HepG2 (cell line): Measurements from ENCODE around the gene RPSA. TPM values are rescaled to one million over a fixed set of nuclear protein-coding genes. Genes with fewer than 3 reads are reported as not detected.

Experiments used
- ATF1 ChIP-seq: IDR thresholded peaks from 2 replicates; pipeline ENCODE4 v1.6.1; 2016; ENCODE audit warnings: mild to moderate bottlenecking, control low read depth
- BATF2 ChIP-seq: sonication (generic); formaldehyde crosslinking; IDR thresholded peaks from 2 replicates; pipeline ENCODE4 v1.8.0; 2022; ENCODE audit warnings: mild to moderate bottlenecking, missing genetic modification reagents, moderate library complexity
- CBFB ChIP-seq: sonication (generic); formaldehyde crosslinking; IDR thresholded peaks from 2 replicates; pipeline ENCODE4 v1.4.0; 2020; ENCODE audit warnings: missing genetic modification reagents
- HNRNPL ChIP-seq: fragments of 200-400 bp; formaldehyde crosslinking; IDR thresholded peaks from 2 replicates; pipeline ENCODE4 v1.6.1; 2017; ENCODE audit warnings: mild to moderate bottlenecking, low read depth, low read length
- NFRKB ChIP-seq: fragments of 450-650 bp; IDR thresholded peaks from 2 replicates; pipeline ENCODE4 v1.6.1; 2017
- PHF8 ChIP-seq: sonication (generic); formaldehyde crosslinking; IDR thresholded peaks from 2 replicates; pipeline ENCODE4 v1.5.0; 2020; ENCODE audit warnings: missing genetic modification reagents
- UBTF ChIP-seq: sonication (generic); formaldehyde crosslinking; IDR thresholded peaks from 2 replicates; pipeline ENCODE4 v1.4.0; 2020; ENCODE audit warnings: mild to moderate bottlenecking, missing genetic modification reagents
- USF2 ChIP-seq, 2 experiments: sonication (generic) in 1 of 2; formaldehyde crosslinking in 1 of 2; IDR thresholded peaks; 2 replicates each; pipeline versions ENCODE4 v1.5.1 to v1.6.1; 2011 to 2020; ENCODE audit warnings: borderline replicate concordance in 1 of 2, low read depth in 1 of 2, low read length in 1 of 2, mild to moderate bottlenecking in 1 of 2, missing genetic modification reagents in 1 of 2, moderate library complexity in 1 of 2
- ZNF124 ChIP-seq: sonication (generic); formaldehyde crosslinking; IDR thresholded peaks from 2 replicates; pipeline ENCODE4 v1.4.0; 2020; ENCODE audit warnings: missing genetic modification reagents
- ZNF709 ChIP-seq: sonication (generic); formaldehyde crosslinking; IDR thresholded peaks from 2 replicates; pipeline ENCODE4 v1.5.0; 2020; ENCODE audit warnings: mild to moderate bottlenecking, missing genetic modification reagents
- polyA plus RNA-seq, 8 experiments: library from polyadenylated mRNA; depleted of rRNA in 3 of 8; stranded (reverse) in 7 of 8; unstranded in 1 of 8; fragments of >200 nt; fragmentation: Illumina TruSeq in 4 of 8; extraction: Trizol in 4 of 8; gene quantifications; 2 replicates each; pipeline versions ENCODE4 v1.2.1 to v1.2.3, GENCODE V29; 2011 to 2016; ENCODE audit warnings: low read depth in 4 of 8, missing spikeins in 1 of 8, mixed read lengths in 1 of 8; ENCODE audit not compliant: insufficient read depth in 1 of 8
- total RNA-seq, 5 experiments: library from RNA; depleted of rRNA; stranded (reverse); fragments of >200 nt; fragmentation: Illumina TruSeq; extraction: Trizol; gene quantifications; 2 replicates each; pipeline ENCODE4 v1.2.3, GENCODE V29; 2016; ENCODE audit warnings: low read depth in 1 of 5
- TF ChIP-seq, protein P1 (sequence below), 2 experiments: sonication (generic) in 1 of 2; formaldehyde crosslinking in 1 of 2; IDR thresholded peaks; 2 replicates each; pipeline versions ENCODE4 v1.4.0 to v1.6.1; 2018 to 2020; ENCODE audit warnings: missing genetic modification reagents in 2 of 2, borderline replicate concordance in 1 of 2, low read depth in 1 of 2, mild to moderate bottlenecking in 1 of 2, missing biosample characterization in 1 of 2
- TF ChIP-seq, protein P2 (sequence below): sonication (generic); formaldehyde crosslinking; conservative IDR thresholded peaks from 2 replicates; pipeline ENCODE4 v1.5.0; 2020; ENCODE audit warnings: missing genetic modification reagents
- TF ChIP-seq, protein P3 (sequence below): sonication (generic); formaldehyde crosslinking; IDR thresholded peaks from 2 replicates; pipeline ENCODE4 v1.5.1; 2020; ENCODE audit warnings: mild to moderate bottlenecking, missing genetic modification reagents, moderate library complexity

Gene RPSA
- total and polyA plus RNA-seq, 2 of the 13 experiments (the other 11 are each of a cell fraction or from before 2014, with no cell fraction given): 1,683 to 3,226 TPM

DNA sequence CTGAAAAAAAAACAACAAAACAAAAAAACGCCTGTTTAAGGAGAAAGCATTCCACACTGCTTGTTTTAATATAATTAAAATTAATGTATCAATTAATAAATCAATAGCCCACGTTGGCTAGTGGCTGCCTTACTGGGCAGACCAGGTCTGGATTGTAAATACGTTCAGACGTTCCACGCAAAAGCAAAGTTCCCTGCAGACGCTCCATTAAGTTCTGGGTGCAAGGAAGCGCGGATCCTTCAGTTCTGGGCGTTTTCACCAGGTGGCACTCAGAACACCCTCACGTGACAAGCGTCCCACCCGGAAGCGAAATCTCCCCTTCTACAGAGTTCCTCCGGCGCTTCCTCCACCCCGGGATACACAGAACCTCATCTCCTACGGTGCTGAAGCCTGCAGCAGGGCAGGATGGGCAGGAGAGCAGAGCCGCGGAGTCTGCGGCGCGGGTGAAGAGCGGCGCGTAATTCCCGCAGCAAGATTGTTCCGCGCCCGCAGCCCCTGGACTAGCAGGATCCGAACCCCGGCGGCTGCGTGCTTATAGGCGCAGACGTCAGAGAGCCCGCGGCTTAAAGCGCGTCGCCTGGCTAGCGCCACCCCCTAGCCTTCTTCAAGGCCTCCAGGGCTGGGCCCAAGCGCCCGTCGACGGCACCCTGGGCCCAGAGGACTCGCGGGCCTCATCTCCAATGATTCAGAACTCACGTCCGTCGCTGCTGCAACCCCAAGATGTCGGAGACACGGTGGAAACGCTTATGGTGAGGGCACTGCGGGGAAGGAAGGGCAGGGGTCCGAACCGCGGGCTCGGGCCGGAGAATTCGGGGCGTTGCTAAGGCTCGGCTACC, 23.3 kb upstream of the RPSA start, which contains the start of gene SLC25A38 (continued):
- TF ChIP-seq USF2 (IDR thresholded peaks at IDR 0.05; ENCODE audit: low read depth, low read length) (peak; percentile 95), USF2 (CRISPR knock-in tag; IDR thresholded peaks at IDR 0.05; ENCODE audit: borderline replicate concordance) (peak; percentile 97; the same call in 1 of the 2 replicates), ATF1 (CRISPR knock-in tag) (peak; percentile 57), ZNF124 (CRISPR knock-in tag) (peak; percentile 57; the same call in 1 of the 2 replicates), NFRKB (no peak), ZNF709 (CRISPR knock-in tag) (peak; percentile 15; the same call in 1 of the 2 replicates), UBTF (CRISPR knock-in tag) (no peak), BATF2 (CRISPR knock-in tag) (peak; percentile 28; the same call in 1 of the 2 replicates), PHF8 (peak; percentile 86), CBFB (CRISPR knock-in tag) (peak; percentile 65; the same call in 1 of the 2 replicates), HNRNPL (peak; percentile 25; the same call in 1 of the 2 replicates)
- TF ChIP-seq, protein P1, sequence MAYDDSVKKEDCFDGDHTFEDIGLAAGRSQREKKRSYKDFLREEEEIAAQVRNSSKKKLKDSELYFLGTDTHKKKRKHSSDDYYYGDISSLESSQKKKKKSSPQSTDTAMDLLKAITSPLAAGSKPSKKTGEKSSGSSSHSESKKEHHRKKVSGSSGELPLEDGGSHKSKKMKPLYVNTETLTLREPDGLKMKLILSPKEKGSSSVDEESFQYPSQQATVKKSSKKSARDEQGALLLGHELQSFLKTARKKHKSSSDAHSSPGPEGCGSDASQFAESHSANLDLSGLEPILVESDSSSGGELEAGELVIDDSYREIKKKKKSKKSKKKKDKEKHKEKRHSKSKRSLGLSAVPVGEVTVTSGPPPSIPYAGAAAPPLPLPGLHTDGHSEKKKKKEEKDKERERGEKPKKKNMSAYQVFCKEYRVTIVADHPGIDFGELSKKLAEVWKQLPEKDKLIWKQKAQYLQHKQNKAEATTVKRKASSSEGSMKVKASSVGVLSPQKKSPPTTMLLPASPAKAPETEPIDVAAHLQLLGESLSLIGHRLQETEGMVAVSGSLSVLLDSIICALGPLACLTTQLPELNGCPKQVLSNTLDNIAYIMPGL (CRISPR knock-in tag; IDR thresholded peaks at IDR 0.05; ENCODE audit: borderline replicate concordance in 1 of 2, low read depth in 1 of 2): peak in 1 of 2 experiments; percentile 86; a peak in 3 of 4 replicates
- TF ChIP-seq, protein P2, sequence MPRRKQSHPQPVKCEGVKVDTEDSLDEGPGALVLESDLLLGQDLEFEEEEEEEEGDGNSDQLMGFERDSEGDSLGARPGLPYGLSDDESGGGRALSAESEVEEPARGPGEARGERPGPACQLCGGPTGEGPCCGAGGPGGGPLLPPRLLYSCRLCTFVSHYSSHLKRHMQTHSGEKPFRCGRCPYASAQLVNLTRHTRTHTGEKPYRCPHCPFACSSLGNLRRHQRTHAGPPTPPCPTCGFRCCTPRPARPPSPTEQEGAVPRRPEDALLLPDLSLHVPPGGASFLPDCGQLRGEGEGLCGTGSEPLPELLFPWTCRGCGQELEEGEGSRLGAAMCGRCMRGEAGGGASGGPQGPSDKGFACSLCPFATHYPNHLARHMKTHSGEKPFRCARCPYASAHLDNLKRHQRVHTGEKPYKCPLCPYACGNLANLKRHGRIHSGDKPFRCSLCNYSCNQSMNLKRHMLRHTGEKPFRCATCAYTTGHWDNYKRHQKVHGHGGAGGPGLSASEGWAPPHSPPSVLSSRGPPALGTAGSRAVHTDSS: no peak
- TF ChIP-seq, protein P3, sequence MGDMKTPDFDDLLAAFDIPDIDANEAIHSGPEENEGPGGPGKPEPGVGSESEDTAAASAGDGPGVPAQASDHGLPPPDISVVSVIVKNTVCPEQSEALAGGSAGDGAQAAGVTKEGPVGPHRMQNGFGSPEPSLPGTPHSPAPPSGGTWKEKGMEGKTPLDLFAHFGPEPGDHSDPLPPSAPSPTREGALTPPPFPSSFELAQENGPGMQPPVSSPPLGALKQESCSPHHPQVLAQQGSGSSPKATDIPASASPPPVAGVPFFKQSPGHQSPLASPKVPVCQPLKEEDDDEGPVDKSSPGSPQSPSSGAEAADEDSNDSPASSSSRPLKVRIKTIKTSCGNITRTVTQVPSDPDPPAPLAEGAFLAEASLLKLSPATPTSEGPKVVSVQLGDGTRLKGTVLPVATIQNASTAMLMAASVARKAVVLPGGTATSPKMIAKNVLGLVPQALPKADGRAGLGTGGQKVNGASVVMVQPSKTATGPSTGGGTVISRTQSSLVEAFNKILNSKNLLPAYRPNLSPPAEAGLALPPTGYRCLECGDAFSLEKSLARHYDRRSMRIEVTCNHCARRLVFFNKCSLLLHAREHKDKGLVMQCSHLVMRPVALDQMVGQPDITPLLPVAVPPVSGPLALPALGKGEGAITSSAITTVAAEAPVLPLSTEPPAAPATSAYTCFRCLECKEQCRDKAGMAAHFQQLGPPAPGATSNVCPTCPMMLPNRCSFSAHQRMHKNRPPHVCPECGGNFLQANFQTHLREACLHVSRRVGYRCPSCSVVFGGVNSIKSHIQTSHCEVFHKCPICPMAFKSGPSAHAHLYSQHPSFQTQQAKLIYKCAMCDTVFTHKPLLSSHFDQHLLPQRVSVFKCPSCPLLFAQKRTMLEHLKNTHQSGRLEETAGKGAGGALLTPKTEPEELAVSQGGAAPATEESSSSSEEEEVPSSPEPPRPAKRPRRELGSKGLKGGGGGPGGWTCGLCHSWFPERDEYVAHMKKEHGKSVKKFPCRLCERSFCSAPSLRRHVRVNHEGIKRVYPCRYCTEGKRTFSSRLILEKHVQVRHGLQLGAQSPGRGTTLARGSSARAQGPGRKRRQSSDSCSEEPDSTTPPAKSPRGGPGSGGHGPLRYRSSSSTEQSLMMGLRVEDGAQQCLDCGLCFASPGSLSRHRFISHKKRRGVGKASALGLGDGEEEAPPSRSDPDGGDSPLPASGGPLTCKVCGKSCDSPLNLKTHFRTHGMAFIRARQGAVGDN (CRISPR knock-in tag): peak; percentile 94
